Activated naive CD4-positive, alpha-beta T cell treated with Interleukin-2 at 50 U/mL for 16 hours (primary cell): ENCODE measurements around the gene CD47.

Experiments used
- DNase-seq: peaks from one replicate; pipeline ENCODE4 v3.0.0-alpha.2; 2020

CD47 gene

DNA sequence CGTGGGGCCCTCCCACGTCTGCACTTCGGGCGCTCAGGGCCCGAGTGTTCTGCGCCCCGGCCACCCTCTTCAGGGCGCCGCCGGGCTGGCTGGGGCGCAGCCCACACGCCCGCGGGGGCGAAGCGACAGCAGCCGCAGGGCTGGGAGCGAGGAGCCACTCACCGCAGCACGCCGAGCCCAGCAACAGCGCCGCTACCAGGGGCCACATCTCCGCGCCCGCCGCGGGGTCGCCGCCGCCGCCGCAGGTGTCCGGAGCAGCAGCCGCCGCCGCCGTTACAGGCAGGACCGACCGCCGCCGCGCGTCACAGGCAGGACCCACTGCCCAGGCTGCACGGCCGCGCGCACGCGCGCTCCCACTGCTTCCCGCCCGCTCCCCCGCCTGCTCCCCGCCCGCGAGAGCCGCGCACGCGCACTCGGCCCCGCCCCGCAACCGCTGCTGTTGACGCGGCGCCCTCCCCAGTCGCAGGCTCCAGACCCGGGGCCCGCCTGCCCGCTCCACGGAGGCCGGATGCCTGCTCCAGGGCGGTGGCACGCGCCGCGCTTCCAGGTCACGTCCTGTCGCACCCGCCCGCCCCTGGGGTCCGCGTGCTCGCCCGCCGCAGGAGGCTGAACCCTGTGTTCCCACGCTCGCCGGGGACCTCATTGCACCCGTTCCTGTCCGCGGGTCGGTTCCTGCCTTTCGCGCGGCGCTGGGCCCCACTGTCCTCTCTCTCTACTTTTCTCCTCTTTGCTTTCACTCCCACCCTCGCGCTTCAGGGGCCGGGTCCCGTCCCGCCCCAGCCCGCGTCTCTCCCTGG lies at the start of gene CD47:
TSS of gene CD47 (minus strand) at position 331 of the 797 bp plus-strand sequence. CDS start at position 208, 123 bp downstream.
- DNase-seq: peak; percentile 95

DNA sequence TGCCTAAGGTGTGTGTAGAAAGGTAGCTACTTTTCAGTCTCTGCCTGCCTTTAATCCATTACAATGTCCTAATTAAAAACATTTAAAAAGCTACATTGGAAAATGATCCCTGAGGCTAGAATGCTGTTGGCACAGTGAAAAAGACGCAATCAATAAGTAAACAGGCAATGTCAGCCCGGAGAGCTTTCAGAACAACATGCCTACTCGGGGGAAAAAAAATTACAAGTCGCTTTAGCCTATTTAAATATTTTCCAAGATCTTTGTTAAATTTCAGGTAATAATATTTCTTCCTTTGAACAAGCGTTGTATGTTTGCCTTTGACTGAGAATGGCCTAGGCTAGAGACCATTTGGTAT lies 46.6 kb upstream of the CD47 start:
- no peak for DNase-seq

DNA sequence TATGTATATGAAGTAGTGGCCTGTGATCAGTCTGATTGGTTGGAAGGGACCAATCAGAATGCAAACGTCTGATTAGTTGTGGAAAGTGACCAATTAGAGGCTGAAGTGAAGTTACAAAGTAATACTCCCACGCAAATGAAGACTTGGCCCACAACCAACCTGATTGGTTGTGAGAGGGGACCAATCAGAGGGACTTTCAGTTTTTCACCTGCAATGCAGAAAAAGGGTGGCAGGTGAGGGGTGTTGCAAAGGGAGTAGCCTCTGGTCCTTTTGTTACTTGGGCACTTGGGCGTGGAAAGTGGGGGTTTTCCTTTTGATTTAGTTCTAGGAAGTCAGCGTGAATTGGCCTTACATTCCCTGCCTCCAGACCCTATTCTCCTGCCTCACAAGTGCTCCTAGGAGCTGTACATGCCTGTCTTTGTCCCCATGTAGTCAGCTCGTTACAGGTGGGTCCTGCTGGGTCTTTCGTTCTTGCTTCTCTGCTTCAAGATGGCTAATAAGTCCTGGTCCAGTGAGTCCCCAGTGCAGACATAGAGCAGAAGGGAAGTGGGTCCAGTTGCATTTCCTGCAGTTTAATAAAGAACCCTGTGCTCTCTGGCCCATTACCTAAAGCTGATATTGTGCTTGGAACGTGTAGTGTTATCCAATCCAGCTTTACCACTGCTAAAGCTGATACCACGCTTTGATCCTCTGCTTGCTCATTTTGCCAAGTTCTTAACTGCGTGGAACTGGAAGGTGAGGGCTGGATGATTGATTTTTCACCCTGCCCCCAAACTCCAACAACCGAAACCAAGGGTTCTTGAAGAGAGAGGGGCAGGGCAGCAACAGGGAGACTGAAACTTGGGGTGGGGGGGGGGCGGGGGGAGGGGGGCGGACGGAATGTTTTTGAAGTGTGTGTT lies 46.0 kb upstream of the CD47 start:
- DNase-seq: no peak

DNA sequence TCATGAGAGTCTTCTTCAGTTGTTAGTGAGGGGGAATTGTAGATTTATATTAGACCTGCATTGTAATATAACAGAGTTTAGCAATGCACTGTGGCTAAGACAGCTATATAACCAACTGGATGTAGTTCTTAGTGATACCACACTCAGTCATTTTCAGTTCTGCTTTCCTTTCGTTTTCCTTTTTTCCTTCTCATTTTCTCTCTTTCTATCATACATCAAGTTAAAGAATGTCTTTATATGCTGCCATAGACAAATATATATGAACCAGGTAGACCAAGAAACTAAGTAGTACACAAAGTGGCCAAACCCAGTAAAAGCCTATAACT lies 43.7 kb upstream of the CD47 start:
- DNase-seq: no peak

DNA sequence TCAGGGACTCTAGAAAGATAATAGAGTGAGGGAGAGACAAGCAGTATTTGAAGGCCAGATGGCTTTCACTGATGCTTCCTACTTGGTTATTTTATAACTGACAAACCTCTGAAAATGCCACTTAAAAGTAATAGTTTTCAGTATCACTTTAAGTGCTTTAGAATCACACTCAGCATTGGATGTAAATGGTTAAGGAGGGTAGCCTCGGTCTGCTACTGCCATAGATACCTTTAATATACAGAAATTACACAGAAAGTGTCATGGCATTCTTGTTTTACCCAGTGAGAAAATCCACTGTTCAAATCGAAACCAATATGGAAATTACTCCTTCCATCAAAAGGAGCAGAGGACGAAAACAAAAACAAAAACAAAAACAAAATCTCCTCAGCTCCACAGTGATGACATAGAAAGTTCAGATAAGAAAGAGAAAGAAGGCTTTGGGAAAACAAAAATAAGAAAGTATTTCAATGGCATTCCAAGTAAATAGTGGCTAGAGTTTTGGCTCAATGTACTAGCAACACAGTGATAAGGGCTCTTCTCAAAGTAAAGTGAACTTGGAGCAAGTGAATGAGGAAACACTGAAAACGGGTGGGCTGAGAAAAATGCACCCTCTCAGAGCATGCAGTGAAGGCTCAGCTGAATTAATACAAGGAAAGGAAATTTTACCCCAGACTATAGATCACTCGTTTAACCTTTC lies 43.2 kb upstream of the CD47 start:
- DNase-seq: no peak

GRCh38 chr3:108133048-108133369 lies 42.2 kb upstream of the CD47 start:
- no peak for DNase-seq

GRCh38 chr3:108131475-108132134 lies 40.8 kb upstream of the CD47 start:
- no peak for DNase-seq

DNA sequence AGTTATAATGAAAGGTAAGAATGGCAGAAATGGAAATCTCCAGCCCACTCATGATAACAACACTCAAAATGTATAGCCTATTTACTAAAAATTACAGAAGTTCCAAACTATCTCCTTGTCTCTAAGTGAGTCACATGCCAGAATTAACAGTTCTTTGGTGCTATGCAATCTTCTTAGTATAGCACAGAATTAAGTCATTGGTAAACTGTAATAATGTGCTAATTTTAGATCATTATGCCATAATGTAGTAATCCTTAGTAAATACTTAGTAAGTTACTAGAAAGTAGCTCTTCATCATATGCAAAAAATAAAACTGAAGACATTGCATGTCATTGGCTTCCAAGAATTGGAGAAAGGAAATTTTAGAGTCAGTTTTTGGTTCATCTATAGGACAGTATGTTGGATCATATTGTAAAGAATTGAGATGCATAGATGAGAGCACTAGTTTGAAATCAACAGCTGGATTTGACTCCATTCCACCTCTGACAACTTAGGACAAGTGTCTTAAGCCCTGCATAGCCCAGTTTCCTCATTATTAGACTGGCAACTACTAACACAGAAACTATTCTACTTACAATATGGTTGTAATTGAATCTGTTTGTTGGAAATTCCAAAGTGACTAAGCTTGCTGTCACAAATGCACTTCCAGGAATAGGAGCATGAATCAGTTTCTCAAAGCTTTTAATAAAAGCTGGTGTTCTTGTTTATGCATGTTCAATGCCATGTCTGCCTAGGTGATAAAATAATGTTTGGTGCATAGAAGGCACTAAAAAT lies 40.1 kb upstream of the CD47 start:
- no peak for DNase-seq

GRCh38 chr3:108130236-108130635 lies 39.4 kb upstream of the CD47 start:
- DNase-seq: no peak

DNA sequence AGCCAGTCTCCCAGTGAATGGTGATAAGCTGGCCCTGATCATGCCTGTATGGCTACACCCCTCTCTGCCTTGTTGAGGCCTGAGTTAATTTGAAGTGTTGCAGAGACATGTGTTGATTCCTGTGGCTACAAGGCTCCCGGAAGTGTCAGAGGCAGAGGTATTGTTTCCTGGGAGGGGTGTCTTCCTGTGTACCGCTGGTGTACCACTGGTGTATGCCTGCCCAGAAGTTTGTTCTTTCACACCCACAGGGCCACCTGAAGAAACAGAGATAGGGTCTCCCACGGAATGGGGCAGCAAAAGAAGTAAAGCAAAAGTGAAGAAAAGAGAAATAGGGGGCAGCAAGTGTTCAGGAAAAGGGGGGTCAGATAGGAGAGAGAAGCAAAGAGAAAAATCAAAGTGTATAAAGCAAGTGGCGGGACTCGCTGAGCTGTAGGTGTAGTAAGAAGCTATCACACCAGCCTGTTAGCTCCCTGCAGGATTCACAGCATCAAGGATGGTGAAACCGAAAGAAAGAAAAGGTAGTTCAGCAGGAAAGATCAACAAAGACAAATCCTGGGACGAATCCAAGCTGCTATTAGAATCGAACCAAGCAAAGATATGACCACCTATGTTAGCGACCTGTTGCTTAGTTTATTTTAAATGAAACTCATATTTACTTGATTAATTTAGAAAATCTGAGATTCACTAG lies 36.6 kb upstream of the CD47 start:
- DNase-seq: peak; percentile 54

DNA sequence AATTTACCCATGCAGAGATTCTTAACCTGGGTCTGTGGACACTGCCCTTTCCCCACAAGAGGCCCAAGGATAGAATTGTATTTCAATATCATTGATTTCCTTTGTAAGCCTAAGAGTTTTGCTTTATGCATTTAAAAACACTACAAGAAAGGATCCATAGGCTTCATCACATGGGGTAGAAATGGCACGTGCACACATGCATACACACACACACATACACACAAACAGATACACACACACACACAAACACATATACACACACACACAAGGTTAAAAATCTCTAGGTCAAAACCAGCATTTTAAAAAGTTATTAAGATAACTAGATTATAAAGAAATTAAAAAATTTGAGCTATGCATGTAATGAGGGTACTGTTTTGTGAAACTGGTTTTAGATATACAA lies 35.5 kb upstream of the CD47 start:
- DNase-seq: no peak

- DNase-seq: peak; percentile 63
Observed at GRCh38 chr3:108125550-108126071, 34.8 kb upstream of the CD47 start.

DNA sequence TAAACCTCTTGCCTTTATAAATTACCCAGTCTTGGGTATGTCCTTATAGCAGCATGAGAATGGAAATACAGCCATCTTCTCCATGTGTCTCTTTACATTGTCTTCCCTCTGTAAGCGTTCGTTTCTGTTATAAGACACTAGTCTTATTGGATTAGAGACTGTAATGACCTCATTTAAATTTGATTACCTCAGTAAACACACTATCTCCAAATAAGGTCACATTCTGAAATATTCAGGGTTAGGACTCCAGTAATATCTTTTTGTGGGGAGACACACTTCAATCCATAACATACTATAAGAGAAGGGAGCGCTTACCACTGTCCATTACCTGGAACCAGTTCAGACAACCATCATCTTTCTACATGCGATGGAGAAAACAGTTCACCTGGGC lies 34.3 kb upstream of the CD47 start:
- DNase-seq: no peak

GRCh38 chr3:108124337-108125152 lies 33.7 kb upstream of the CD47 start:
- DNase-seq: peak; percentile 78

- DNase-seq: no peak
Observed at GRCh38 chr3:108123326-108123725, 32.5 kb upstream of the CD47 start.

DNA sequence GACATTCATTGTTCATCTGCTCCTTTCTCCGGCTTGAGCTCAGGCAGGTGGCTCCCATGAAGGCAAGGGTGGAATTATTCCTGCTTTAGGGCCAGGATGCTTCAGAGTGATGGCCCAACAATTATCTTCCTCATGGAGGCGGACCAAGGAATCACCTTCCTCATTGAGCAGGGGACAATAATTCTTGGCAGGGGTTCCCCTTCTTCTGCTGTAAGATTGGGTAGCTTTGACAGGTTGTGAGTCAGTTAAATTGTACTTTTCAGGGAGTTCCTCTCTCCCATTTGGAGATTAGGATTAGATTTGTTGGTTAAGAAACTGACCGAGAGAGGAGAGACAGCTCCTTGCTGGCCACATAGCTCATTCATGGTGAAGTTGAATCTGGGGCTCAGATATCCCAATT lies 31.4 kb upstream of the CD47 start:
- DNase-seq: no peak

DNA sequence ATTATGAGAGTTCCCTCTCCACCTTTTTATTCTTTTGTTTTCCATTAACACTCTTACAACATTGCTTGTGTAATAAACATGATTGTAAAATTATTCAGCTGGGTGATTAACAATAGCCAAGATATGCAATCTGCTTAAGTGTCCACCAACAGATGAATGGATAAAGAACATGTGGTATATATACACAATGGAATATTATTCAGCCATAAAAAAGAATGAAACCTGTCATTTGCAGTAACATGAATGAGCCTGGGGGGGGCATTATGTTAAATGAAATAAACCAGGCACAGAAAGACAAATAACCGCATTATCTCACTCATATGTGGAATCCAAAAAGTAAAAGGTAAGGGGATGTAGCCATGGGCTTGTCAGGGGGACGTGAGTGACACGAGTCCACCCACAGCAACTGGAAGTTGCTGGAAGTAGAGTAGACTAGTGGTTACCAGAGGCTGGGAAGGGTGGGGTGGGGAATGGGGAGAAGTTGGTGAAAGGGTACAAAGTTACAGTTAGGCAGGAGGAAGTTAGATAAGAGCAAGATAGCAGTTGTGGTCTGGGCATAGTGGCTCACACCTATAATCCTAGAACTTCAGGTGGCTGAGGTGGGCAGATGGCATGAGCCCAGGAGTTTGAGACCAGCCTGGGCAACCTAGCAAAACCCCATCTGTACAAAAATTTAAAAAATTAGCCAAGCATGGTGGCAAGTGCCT lies 28.7 kb upstream of the CD47 start:
- no peak for DNase-seq

GRCh38 chr3:108118038-108118768 lies 27.4 kb upstream of the CD47 start:
- peak; percentile 33 for DNase-seq

DNA sequence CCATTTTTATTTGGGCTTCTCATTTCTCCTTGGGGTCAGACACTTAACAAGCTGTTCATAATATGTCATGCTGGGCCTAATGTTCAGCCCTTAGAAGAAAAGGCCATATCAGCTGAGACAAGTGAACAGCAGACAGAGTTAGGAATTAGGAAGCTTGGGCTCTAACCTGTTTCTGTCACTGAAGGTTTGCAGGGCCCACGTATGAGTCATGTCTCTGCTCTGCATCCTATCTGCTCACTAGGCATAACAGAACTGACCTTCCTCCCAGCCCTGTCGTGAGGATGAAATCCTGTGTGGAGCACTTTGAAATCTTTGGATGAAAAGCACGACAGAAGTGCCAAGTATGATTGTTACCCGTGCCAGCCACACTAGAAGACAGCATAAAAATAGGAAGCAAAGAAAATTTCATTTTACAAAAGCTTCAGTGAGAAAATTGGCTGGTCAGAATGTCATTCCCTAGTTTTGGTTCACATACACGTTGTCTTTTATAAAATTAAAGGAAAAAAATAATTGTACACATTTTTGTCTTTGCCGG lies 26.5 kb upstream of the CD47 start:
- DNase-seq: no peak
